Posterior vena cava (tissue), 2 donors: ENCODE results near the gene ADPRHL1. TPM values are rescaled to one million over a fixed set of nuclear protein-coding genes. Genes with fewer than 3 reads are reported as not detected.

Experiments used
- DNase-seq: peaks from one replicate; pipeline ENCODE4 v3.0.0-alpha.2; 2020; ENCODE audit warnings: low spot score
- intact Hi-C, 2 donors: fragments of 100-400 bp; cut with DNase I; formaldehyde crosslinking; loops; one replicate each; pipeline versions ENCODE4 v1.14.1 to v1.14.2; 2022 to 2023
- total RNA-seq, 2 donors: library from RNA; stranded (reverse); fragmentation: NEBNext Ultra II Directional; extraction: Animal tissue kit (Norgen Biotek cat#: 25700); gene quantifications; one replicate each; pipeline ENCODE4 v1.2.1, GENCODE V29; 2021
- donor health status: DM: yes; HTN: yes; CAD: no.
- donor health status: DM: yes; HTN: yes; CAD: no.

Gene ADPRHL1
- total RNA-seq, 2 donors from 2014 or later, result 1.2 to 1.6 TPM

DNA sequence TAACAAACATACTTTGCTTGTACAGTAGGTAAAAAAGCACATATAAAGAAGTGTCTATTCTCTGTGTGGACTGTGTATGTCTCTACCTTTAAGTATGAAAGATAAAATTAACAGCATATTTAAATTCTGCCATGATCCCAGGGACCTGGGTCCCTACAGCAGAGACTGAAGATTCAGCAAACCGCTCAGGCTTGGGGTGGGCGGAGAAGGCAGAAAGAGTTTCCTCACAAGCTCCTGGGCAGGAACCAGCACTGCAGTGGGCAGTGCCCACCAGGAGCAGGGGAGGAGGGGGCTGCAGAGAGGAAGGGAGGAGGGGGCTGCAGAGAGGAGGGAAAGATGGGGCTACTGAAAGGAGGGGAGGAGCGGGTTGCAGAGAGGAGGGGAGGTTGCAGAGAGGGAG, 44.7 kb downstream of the ADPRHL1 start:
- intact Hi-C loops, result no loop called here
- DNase-seq, result peak; percentile 10

- peak; percentile 76 for DNase-seq
- intact Hi-C loops, result no loop called here
These were observed 45.5 kb downstream of the ADPRHL1 start for GRCh38 chr13:113407531-113408393.

DNA sequence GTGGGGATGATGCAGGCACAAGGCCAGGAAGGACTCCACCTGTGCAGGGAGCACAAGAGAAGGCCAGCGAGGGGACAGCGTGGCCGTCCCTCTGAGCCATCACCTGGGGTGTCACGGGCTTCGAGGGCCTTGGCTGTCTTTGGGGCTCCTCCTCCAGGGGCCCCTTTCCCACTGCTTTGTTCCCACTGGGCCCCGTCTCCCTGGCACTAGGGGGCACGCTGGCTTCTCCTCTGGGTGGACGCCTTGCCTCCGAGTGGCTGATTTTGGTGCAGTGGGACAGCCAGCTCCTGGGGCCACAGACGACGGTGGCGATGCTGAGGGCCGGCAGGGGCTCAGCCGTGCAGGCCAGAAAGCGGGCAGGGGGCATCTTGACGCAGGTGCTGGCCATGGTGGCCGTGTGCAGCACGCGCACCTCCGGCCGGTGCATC, 46.2 kb downstream of the ADPRHL1 start:
- intact Hi-C loops, result no loop called here
- no peak for DNase-seq

DNA sequence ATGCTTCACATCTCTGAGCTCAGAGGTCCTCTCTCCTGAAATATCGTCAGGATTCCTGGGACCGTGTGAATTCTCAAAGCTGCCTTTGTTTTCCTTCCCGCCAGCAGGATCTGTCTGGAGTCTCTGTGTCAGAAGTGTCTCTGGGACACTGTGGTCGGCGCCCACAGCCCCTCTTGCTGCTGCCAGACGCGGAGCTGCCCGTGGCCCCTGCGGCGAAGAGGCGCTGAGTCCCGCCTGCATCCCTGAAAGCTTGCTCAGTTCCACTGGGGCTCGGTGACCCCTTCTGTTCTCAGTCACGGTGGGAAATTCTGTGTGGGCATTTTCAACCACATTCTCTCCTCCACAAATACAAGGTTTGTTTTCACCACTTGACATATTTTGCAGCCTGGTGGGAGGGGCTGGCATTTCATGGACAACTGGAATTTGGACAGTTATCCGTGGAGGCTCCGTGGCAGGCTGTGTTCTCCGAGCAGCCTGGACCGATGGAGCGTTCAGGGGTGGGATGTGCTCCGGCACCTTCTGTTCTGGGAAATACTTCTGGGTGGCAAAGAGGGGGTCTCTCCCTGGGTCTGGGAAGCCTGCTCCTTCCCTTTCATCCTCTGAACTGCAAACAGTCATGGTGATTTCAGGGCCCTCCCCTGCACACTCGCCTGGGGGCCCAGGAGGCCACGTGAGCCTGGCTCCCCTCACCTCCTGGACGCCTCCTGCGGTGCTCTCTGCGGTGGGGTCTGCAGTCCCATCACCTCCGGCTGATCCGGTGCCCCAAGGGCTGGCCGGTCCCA, 46.8 kb downstream of the ADPRHL1 start:
- intact Hi-C loops, result no loop called here
- no peak for DNase-seq

DNA sequence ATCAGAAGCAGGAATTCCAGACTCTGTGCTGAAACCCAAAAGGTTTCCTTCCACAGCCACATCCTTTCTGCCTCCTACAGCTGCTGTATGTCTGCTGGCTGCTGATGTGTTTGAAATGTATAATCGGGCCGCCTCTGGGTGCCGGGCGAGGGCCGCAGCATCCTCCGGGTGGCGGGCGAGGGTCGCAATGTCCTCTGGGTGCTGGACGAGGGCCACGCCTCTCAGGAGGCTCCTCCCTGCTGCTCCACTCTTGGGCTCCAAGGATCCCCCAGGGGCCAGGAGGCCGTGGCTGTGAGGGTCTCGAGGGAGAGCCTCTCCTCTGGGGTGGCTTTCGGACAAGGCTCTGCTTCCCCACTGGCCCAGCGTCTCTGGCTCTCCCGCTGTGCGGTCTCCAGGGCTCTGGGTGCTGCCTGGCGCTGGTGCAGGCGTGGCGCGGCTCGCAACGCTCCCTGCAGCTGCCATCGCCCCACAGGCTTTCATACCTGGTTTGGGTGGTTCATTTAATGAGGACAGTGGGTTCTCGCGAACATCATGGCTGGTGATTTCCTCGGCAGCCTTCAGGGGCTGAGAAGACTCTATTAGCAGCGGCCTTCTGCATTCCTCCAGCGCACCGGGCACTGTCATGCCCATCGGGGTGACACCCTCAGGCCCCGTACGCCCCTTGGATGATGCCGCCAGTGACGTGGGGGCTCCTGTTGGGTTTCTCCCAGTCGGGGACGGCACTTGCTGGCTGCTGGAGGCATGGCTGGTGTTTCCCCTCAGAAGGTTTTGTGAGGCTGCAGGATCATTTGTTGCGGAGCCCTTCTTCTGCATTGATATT, 47.6 kb downstream of the ADPRHL1 start:
- no peak for DNase-seq
- intact Hi-C loops, result no loop called here

DNA sequence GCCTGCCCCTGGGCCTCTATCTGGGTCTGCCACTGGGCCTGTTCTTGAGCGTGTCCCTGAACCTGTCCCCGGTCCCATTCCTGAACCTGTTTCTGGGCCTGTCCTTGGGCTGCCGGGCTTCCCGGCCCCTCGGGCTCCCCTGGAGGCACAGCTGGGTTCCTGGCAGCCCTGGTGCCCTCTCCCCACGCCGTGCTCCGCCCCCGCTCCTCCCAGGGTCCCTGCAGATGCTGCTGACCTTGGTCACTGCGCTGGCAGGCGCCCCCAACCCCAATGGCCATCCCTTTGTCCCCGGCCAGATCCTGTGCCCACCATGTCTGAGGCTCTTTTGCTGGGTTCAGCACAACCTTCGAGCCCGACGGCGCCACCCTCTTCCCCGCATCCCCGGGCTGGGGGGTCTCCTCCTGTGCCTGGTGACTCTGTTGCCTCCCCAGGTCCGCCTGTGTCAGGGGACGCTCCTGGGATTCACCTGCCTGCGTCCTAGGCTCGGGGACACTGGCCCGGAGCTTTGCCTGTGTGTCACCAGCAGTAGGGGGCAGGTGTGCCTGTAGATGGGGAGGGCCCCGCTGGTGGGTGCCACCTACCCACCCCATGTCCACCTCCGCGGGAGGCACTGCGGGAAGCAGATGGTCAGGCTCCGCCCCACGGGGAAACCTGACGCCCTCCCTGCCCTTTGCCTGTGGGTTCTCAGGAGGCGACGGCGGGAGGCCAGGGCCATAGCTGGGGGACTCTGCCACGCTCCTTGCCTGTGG, 48.4 kb downstream of the ADPRHL1 start:
- DNase-seq, result peak; percentile 78
- intact Hi-C loops, result no loop called here

DNA sequence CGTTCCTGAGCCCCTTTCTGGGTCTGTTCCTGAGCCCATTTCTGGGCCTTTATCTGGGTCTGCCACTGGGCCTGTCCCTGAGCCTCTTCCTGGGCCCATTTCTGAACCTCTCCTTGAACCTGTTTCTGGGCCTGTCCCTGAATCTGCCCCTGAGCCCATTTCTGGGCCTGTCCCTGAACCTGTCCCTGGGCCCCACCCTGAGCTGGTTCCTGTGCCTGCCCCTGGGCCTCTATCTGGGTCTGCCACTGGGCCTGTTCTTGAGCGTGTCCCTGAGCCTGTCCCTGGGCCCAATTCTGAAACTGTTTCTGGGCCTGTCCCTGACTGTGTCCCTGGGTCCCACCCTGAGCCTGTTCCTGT, 48.9 kb downstream of the ADPRHL1 start:
- intact Hi-C loops, result no loop called here
- no peak for DNase-seq

GRCh38 chr13:113403255-113404104, 49.8 kb downstream of the ADPRHL1 start:
- intact Hi-C loops, result no loop called here
- DNase-seq, result peak; percentile 77

GRCh38 chr13:113402471-113403254, 50.6 kb downstream of the ADPRHL1 start:
- intact Hi-C loops, result no loop called here
- no peak for DNase-seq

GRCh38 chr13:113401452-113402415, 51.6 kb downstream of the ADPRHL1 start:
- intact Hi-C loops, result no loop called here
- peak; percentile 76 for DNase-seq

GRCh38 chr13:113400621-113401451, 52.5 kb downstream of the ADPRHL1 start:
- no peak for DNase-seq
- intact Hi-C loops, result no loop called here

- intact Hi-C loops, result loop anchor here (10.0 kb wide), 1 partner anchor 125 kb away; no protein-coding TSS in a partner anchor
- no peak for DNase-seq
These were observed 53.5 kb downstream of the ADPRHL1 start for GRCh38 chr13:113399755-113400149.

- no peak for DNase-seq
- intact Hi-C loops, result loop anchor here (10.0 kb wide), 1 partner anchor 124 kb away; no protein-coding TSS in a partner anchor
These were observed 54.1 kb downstream of the ADPRHL1 start for GRCh38 chr13:113398963-113399754.

DNA sequence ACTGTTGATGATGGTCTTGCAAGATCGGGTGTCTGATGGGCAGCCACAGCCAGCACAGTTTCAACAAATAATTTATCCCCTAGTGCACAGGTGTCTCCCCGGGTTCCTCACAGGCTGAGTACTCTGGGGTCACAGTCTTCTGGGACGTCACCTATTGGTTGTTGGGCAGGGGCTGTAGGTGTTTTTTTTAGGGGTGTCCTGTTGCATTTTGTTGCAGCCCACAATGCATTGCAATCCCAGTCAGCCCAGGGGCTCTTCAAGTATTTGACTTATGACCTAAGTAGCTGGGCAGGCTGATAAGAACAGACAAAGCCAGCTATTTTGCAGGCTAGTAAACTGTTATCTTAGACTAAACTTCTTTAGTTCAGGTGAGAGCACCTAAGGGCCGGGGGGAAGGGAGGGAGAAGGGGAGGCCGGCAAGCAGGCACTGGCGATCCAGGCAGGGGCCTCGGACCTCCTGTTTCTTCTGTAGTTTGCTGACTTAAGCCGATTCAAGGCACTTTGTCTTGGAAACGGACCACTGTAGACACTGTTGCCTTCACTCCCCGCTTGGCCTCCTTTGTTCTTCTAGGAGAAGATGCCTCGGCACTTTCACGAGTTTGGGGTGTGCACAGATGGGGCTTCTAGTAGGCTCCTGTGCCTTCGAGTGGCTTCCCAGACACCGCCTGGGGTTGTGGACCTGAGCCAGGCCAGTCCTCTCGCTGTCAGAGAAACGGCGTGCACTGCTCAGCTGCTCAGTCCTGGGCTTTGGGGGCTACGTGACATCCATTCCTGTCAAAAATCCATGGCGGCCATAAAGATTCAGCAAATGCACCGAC, 55.5 kb downstream of the ADPRHL1 start:
- no peak for DNase-seq
- intact Hi-C loops, result loop anchor here (10.0 kb wide), 1 partner anchor 123 kb away; no protein-coding TSS in a partner anchor
